HG02678 (cell line): ENCODE results near the gene AGPAT3.
"Not testable (repeated sequence)": the region's sequence is repeated elsewhere in the genome, so short reads cannot be mapped to it uniquely, and the experiment has no call there.

Experiments
- ATAC-seq: cut with Tn5 transposase; IDR thresholded peaks from one replicate; pipeline ENCODE4 v1.9.1; 2021; ENCODE audit warnings: mild to moderate bottlenecking, moderate library complexity; ENCODE audit not compliant: unreplicated experiment

The AGPAT3 gene

DNA sequence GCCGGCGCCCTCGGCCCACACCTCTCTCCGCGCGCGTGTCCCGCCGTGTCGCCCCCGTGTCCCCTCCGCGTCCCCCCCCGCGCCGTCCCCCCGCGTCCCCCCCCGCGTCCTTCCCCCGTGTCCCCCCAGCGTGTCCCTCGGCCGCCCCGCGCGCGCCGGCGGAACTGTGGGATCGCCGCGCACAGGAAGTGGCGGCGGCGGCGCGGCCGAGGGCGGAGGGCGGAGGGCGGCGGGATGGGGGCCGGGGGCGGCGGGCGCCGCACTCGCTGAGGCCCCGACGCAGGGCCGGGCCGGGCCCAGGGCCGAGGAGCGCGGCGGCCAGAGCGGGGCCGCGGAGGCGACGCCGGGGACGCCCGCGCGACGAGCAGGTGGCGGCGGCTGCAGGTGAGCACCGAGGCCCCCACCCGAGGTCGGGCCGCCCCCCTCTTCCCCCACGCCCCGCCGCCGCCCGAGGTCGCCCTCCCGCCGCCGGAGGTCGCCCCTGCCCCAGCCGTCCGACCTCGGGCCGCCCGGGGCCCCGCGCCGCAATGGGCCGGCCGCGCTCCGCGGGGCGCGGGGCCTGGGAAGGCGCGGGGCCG is at the start of gene AGPAT3:
Gene AGPAT3 (plus strand): TSS at position 262 of the 578 bp plus-strand sequence. CDS start 94,459 bp downstream, outside the sequence.
- ATAC-seq: peak; percentile 35

DNA sequence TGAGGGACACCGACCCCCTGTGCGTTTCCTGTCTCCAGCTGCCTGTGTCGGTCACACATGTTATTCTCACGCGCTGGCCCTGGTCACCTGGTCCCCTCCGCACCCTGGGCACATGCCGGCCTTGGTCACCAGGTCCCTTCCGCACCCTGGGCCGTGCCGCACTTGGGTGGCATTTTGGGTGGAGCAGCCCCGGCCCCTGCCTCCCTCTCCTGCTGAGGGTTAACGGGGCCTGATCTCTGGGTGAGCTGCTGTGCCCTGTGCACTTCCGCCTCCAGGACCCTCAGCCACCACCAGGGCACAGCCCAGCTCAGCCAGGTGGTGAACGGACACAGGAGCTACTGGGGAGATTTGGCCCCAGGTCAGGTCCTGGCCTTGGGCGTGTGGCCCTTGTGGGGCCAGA is 49.0 kb upstream of the AGPAT3 start:
- no peak for ATAC-seq

DNA sequence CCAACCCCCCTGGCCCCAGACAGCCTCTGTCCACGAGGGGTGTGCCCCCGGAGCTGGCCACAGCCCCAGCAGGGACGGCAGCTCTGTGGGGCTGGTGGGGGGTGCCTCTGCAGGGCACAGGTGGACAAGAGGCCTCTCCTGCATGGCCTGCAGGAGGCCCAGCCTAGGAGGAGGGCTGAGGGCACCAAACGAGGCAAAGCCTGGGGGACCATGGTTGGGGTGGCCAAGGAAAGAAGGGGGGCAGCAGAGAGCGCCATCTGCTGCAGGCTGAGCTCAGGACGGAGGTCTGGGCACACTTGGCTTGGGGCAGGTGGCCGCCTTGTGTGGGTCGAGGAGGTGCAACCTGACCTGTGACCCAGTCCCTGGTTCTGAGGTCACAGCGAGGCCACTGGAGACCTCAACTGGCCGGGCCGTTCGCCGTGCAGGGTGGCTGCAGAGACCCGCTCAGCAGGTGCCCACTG is 48.4 kb upstream of the AGPAT3 start:
- ATAC-seq: no peak

- ATAC-seq: no peak
These were observed 47.6 kb upstream of the AGPAT3 start for GRCh38 chr21:43817157-43818086.

DNA sequence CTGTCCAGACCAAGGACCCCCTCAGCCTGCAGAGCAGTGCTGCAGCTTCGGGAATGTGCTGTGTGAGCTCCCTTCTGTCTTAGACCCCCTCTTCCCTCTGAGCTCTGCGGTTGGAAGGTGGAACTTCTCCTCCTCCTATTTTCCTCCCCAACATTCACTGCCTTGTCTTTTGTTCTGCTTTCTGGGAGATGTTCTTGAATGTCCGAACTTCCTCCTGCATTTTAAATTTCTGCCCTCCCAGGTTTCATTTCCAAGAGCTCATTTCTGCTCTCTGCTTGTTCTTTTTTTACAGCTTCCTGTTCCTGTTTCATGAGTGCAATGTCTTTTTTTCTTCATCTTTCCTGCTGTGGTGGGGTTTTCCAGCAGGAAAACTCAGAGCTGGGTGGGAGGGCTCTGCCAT is 46.3 kb upstream of the AGPAT3 start:
- ATAC-seq: no peak

DNA sequence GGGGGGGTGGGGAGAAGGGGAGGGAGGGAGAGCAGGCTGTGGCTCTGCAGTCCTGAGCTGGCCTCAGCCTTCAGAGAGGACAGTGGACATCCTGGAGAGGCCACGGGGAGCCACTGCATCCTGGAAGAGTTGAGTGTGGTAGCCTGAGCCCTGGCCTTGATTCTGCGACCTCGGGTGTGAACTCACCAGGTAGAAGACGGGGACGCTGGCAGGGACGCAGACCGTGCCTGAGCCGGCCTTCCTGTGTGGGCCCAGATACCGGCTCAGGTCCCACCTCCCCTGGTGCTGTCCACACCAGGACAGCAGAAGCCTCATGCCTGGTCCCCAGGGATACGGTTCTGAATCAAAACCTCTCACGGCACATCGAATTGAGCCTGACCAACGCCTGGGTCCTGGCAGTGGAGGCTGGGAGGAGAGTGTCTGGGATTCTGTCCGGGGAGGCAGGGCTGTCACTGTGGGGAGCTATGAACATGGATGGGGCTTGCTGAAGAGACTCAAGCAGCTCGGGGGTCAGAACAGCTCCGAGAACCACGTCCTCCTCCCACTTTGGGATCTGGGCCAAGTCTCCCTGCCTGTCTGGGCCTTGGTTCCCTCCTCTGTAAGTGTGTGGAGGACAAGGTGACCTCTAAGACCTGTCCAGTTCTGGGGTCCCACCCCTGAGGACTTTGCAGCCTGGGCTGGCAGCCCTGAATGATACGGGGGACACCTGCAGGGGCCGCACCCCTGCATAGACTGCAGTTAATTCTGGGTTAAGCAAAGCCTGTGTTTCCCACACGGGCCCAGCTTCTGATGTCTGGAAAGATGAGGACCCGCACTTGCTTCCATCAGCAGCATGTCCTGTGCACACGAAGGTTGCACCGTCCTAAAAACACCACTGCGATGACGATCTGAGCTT is 45.3 kb upstream of the AGPAT3 start:
- ATAC-seq: no peak

DNA sequence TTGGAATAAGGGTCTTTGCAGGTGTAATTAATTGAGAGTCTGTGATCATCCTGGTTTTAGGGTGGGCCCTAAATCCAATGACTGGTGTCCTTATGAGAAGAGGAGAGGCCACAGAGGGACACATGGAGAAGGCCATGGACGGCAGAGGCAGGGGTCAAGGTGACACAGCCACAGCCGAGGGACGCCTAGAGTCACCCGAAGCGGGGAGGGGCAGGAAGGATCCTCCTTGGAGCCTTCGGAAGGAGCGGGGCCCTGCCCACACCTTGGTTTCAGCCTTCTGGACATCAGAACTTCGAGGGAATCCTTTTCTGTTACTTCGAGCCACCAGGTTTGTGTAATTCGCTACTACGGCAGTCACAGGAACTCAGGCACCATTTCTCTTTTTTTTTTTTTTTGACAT is 44.6 kb upstream of the AGPAT3 start:
- ATAC-seq: no peak

DNA sequence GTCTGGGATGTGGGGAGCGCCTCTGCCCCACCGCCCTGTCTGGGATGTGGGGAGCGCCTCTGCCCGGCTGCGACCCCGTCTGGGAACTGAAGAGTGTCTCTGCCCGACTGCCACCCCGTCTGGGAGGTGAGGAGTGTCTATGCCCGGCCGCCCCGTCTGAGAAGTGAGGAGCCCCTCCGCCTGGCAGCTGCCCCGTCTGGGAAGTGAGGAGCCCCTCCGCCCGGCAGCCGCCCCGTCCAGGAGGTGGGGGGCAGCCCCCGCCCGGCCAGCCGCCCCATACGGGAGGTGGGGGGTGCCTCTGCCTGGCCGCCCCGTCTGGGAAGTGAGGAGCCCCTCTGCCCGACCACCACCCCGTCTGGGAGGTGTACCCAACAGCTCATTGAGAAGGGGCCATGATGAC is 42.9 kb upstream of the AGPAT3 start:
- not testable (repeated sequence) for ATAC-seq

- not testable (repeated sequence) for ATAC-seq
These were observed 42.3 kb upstream of the AGPAT3 start for GRCh38 chr21:43822741-43823140.

- no peak for ATAC-seq
These were observed 40.4 kb upstream of the AGPAT3 start for GRCh38 chr21:43824333-43825241.

GRCh38 chr21:43825242-43825935 is 39.6 kb upstream of the AGPAT3 start:
- ATAC-seq: no peak

DNA sequence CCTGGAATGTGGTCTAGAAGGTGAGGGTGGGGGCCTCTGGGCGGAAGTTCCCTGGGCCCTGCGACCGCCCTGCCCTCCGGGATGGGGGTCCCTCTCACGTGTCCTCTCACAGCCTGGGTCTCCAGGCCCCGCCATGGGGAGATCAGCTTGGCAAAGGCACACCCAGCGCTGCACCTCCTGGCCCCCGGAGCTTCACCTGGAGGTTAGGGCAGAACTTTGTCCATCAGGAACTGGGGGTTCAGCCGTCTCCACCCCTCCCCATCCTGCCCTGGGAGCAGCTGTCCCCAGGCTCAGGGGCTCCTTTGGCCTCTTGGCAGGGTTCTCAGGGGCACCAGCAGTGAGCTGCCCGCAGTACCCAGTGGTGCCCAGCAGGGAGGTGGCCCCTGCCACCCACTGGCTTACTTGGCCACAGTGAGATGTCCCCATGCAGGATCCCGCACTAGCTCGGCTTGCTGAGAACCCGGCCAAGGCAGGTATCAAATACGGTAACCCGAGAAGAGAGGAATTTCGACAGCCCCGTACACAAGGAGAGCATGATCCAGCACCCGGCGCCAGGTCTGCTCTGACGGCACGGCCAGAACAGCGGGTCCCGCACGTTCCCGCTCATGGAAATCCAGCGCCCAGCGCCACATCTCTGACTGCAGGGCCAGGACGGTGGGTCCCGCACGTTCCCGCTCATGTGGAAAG is 38.9 kb upstream of the AGPAT3 start:
- ATAC-seq: no peak

DNA sequence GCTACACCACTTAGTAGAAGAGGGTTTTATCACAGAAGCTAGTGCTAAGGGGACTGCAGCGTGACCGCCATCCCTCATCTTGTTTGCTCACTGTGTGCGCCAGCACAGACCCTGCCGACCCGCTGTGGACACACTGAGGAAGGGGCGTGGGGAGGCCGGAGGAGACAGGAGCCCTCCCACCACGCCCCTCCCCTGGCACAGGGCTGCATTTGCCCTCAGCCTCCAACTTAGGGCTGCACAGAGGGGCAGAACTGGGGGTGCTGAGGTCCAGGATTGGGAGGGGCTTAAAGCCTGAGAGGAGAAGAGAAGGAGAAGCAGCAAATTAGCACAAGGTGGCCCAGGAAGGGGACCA is 38.4 kb upstream of the AGPAT3 start:
- ATAC-seq: no peak

DNA sequence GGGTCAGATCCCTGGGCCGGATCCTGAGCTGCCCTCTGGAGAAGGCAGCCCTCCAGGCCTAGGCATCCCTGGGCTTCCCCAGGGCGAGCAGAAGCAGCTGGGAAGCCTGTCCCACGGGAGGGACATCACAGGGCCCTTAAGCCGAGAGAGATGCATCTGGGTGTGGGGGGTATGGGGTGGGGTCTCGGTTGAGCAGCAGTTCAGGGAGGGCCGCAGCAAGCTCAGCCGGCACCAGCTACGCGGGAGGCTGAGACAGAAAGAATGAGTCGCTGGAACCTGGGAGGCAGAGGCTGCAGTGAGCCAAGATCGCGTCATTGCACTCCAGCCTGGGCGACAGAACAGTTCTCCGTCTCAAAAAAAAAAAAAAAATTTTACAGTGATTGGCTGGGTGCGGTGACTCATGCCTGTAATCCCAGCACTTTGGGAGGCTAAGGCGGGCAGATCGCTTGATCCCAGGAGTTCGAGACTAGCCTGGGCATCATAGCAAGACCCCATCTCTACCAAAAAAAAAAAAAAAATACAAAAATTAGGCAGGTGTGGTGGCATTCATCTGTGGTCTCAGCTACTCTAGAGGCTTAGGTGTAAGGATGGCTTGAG is 37.9 kb upstream of the AGPAT3 start:
- no peak for ATAC-seq

DNA sequence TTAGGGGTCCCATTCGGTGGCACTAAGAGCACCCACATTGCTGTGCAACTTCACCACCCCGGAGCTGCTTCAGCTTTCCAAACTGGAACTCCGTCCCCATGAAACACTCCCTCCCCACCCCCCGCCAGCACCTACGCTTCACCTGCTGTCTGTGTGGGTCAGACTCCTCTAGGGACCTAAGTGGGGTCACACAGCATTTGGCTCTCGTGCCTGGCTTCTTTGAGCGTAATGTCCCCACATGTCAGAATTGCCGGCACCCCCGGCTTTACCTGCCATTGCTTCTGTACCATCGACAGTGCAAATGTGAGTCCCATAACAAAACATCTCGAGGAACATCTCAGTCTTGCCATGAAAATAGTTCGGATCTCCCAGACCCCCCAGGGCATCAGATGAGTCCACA is 35.9 kb upstream of the AGPAT3 start:
- no peak for ATAC-seq

DNA sequence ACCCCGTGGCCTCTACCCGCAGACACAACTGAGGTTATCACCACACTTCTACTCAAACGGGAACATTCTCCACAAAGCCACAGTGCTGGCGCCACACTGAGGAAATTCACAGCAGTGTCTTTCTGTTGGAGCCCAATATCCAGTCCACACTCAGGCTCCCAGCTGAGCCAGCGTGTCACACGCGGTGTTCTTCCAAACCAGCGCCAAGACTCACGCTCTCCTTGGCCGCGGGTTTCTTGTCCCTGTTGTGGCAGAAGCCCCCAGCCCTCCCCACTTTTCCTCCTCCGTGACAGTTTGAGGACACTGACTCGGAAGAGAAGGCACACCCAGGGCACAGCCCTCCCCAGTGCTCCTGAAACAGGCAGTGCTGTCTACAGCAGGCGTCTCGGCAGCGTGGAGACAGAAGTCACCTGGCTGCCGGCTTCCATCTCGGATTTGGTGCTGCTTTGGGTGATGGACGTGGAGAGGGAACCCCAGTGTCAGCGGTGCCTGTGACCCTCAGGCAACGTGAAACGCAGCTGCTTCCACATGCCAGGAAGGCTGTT is 35.4 kb upstream of the AGPAT3 start:
- no peak for ATAC-seq

DNA sequence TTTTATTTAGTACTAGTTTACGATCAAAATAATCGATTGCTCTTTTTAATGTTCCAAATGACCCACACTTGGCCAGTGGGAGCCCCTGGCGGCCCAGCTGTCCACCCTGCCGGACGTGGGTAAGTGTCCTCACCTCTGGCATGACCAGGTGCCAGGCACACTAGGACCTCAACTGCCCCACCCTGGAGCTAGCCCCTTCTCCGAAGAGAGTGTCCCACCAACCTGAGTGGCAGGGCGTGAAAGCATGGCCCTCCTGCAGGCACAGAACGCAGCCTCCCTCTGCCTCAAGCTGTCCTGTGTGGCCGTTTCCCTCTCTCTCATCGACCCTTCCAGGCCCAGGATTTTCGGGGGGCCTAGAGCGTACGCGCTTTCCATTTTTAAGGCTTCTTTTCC is 32.9 kb upstream of the AGPAT3 start:
- no peak for ATAC-seq

GRCh38 chr21:43832648-43833047 is 32.4 kb upstream of the AGPAT3 start:
- ATAC-seq: no peak
